ENCODE data around the gene ARSB. TPM values are rescaled to one million over a fixed set of nuclear protein-coding genes. Genes with fewer than 3 reads are reported as not detected.

ARSB gene
- total and polyA plus RNA-seq, 10 of the 15 experiments (the other 5 are each of a cell fraction or from before 2014, with no cell fraction given): 1.2 to 8.2 (median 6.1) TPM

DNA sequence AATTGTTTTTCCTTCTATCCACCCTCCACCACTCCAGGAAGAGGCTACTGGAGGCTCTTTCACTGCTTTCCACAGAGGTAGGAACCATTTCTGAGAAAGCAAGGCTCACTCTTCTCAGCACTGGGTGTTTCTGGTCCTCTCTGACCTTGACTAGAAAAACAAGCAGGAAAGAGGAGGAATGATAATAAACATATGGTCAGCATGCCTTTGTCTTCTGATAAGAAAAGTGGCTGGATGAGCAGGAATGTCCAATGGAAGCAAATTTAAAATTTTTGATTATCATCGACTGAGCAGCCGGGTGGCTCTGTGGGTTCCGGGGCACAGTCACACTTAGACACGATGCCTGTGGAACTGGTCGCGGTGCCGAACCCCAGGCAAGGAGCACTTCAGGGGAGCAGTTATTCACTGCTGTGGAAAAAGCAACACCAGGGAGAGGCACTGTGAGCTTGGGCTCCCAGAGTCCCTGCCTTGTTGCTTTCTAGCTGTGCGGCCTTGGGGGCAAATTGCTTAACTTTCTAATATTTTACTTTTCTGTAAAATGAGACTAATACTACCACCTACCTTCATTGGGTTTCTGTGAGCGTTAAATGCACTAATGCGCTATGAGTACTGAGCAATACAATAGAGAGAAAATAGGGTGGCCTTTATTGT lies 179.5 kb downstream of the ARSB start (continued):
- TF ChIP-seq TCF7 (IDR thresholded peaks at IDR 0.05; ENCODE audit: borderline replicate concordance): no peak

DNA sequence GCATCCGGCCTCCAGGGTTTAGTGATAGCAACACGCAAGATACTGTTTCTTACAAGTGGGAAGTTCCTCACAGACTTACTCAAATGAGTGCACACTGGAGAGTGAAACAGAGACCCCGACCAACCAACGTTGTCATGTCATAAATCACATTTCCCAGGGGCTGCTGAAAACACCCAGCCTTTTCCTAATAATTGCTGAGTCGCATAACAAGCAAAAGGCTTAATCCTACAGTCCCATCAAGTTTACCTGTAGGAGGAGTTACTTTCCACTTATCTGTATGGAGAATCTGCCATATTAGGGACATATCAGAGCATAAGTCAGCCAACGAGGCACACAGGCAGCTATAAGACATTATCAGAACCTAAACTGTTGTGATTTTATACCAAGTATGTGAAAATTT lies 180.1 kb downstream of the ARSB start:
- 84% methylated on average over 6 of the region's 6 CpGs for WGBS (ENCODE audit: insufficient coverage, insufficient replicate concordance, low lambda C conversion rate, missing lambda C conversion rate)
- intact Hi-C loops (cut with micrococcal nuclease; ENCODE audit: unreplicated experiment): no loop called here
- ChIA-PET CTCF (interaction anchor here (1.0 kb wide), 1 partner anchor 10 kb away, joined by 3 read pairs; no protein-coding TSS in a partner anchor), RAD21 (ENCODE audit: unreplicated experiment) (no interaction called here), SMC1A (ENCODE audit: uncharacterized antibody, unreplicated experiment) (no interaction called here), POLR2A (interaction anchor here (1.1 kb wide), 1 partner anchor 21 kb away, joined by 3 read pairs; no protein-coding TSS in a partner anchor)
- Histone ChIP-seq H3K79me2 (ENCODE audit: control insufficient read depth, insufficient read depth, low read length) (no peaks in the 10 kb centered on the region), H4K20me1 (ENCODE audit: control insufficient read depth, insufficient read depth) (no peaks in the 10 kb centered on the region), H3K4me3 (no peak overlapping the region), H3K4me1 (ENCODE audit: control insufficient read depth, insufficient read depth, low read length) (no peaks in the 10 kb centered on the region), H3K9ac (ENCODE audit: control insufficient read depth, insufficient read depth, low read length) (no peak overlapping the region), H3K27me3 (replicated peaks in 1 of 2; ENCODE audit: control insufficient read depth in 2 of 2, insufficient read depth in 2 of 2, low read length in 1 of 2) (no peaks in the 10 kb centered on the region), H3K27ac (ENCODE audit: control insufficient read depth, insufficient read depth) (no peak overlapping the region), H3K36me3 (ENCODE audit: control insufficient read depth in 2 of 2, insufficient read depth in 2 of 2, low read length in 1 of 2) (no peaks in the 10 kb centered on the region; a peak in 1 of 4 replicates), H2AFZ (ENCODE audit: control insufficient read depth, low read depth, low read length) (no peak overlapping the region), H3K9me3 (replicated peaks; ENCODE audit: control insufficient read depth, insufficient read depth, low read length) (peaks cover 7% of the 10 kb centered on the region; the same call in 2 of the 3 replicates), H3K4me2 (ENCODE audit: control insufficient read depth, insufficient read depth) (no peak overlapping the region)
- TF ChIP-seq, protein P1, sequence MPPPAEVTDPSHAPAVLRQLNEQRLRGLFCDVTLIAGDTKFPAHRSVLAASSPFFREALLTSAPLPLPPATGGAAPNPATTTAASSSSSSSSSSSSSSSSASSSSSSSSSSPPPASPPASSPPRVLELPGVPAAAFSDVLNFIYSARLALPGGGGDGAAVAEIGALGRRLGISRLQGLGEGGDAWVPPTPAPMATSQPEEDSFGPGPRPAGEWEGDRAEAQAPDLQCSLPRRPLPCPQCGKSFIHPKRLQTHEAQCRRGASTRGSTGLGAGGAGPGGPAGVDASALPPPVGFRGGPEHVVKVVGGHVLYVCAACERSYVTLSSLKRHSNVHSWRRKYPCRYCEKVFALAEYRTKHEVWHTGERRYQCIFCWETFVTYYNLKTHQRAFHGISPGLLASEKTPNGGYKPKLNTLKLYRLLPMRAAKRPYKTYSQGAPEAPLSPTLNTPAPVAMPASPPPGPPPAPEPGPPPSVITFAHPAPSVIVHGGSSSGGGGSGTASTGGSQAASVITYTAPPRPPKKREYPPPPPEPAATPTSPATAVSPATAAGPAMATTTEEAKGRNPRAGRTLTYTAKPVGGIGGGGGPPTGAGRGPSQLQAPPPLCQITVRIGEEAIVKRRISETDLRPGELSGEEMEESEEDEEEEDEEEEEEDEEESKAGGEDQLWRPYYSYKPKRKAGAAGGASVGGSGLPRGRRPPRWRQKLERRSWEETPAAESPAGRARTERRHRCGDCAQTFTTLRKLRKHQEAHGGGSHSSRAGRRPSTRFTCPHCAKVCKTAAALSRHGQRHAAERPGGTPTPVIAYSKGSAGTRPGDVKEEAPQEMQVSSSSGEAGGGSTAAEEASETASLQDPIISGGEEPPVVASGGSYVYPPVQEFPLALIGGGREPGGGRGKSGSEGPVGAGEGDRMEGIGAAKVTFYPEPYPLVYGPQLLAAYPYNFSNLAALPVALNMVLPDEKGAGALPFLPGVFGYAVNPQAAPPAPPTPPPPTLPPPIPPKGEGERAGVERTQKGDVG (CRISPR knock-in tag; IDR thresholded peaks at IDR 0.05): no peak
- TF ChIP-seq ZSCAN29 (IDR thresholded peaks at IDR 0.05) (no peak), MTA3 (IDR thresholded peaks at IDR 0.05; ENCODE audit: borderline replicate concordance, low read length) (no peak), MYB (IDR thresholded peaks at IDR 0.05; ENCODE audit: borderline replicate concordance, low read depth, low read length) (no peak), GABPA (IDR thresholded peaks at IDR 0.05; ENCODE audit: low read depth) (no peak), SPI1 (IDR thresholded peaks at IDR 0.05; ENCODE audit: borderline replicate concordance, insufficient read depth, low read depth, low read length) (no peak), TCF3 (IDR thresholded peaks at IDR 0.05; ENCODE audit: borderline replicate concordance, insufficient read depth, low read depth, low read length) (no peak)
- TF ChIP-seq, protein P2, sequence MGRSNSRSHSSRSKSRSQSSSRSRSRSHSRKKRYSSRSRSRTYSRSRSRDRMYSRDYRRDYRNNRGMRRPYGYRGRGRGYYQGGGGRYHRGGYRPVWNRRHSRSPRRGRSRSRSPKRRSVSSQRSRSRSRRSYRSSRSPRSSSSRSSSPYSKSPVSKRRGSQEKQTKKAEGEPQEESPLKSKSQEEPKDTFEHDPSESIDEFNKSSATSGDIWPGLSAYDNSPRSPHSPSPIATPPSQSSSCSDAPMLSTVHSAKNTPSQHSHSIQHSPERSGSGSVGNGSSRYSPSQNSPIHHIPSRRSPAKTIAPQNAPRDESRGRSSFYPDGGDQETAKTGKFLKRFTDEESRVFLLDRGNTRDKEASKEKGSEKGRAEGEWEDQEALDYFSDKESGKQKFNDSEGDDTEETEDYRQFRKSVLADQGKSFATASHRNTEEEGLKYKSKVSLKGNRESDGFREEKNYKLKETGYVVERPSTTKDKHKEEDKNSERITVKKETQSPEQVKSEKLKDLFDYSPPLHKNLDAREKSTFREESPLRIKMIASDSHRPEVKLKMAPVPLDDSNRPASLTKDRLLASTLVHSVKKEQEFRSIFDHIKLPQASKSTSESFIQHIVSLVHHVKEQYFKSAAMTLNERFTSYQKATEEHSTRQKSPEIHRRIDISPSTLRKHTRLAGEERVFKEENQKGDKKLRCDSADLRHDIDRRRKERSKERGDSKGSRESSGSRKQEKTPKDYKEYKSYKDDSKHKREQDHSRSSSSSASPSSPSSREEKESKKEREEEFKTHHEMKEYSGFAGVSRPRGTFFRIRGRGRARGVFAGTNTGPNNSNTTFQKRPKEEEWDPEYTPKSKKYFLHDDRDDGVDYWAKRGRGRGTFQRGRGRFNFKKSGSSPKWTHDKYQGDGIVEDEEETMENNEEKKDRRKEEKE (IDR thresholded peaks at IDR 0.05): no peak
- in situ Hi-C loops (cut with MboI): no loop called here
- DNase-seq (ENCODE audit: low read depth, low spot score) (no peak), ATAC-seq (no peak), FAIRE-seq (no peak)
- BruUV-seq (replicated peaks): no TSS peak

Data from GM12878 (cell line).